Sigmoid colon (tissue), 7 donors: ENCODE data around the gene PBX3. TPM values are rescaled to one million over a fixed set of nuclear protein-coding genes. Genes with fewer than 3 reads are reported as not detected.

Experiments used
- DNase-seq: peaks from one replicate; pipeline ENCODE4 v3.0.0-alpha.2; 2019
- H3K27ac ChIP-seq, 4 donors: fragments of 200-600 bp; sonication (generic); one replicate each; pipeline ENCODE4 v1.5.1; 2016 to 2019; ENCODE audit warnings: mild to moderate bottlenecking in 1 of 4
- H3K27me3 ChIP-seq, 3 donors: fragments of 200-600 bp; sonication (generic); one replicate each; pipeline ENCODE4 v1.5.1; 2019; ENCODE audit warnings: mild to moderate bottlenecking in 1 of 3
- H3K36me3 ChIP-seq, 4 donors: fragments of 200-600 bp; sonication (generic); one replicate each; pipeline ENCODE4 v1.5.1; 2016 to 2019
- H3K4me1 ChIP-seq, 4 donors: fragments of 200-600 bp; sonication (generic); one replicate each; pipeline ENCODE4 v1.5.1; 2017 to 2019
- H3K4me3 ChIP-seq, 4 donors: fragments of 200-600 bp; sonication (generic); one replicate each; pipeline ENCODE4 v1.5.1; 2017 to 2019; ENCODE audit warnings: mild to moderate bottlenecking in 2 of 4, moderate library complexity in 1 of 4
- H3K9me3 ChIP-seq, 4 donors: fragments of 200-600 bp in 3 of 4; sonication (generic) in 3 of 4; one replicate each; pipeline versions ENCODE4 v1.5.1 to v1.6.1; 2013 to 2019
- EP300 ChIP-seq, 4 donors: sonication (generic); formaldehyde crosslinking; IDR thresholded peaks; one replicate each; pipeline ENCODE4 v1.6.1; 2017; ENCODE audit warnings: antibody characterized with exemption in 4 of 4
- POLR2A ChIP-seq, 2 donors: fragments of 450-650 bp; IDR thresholded peaks; one replicate each; pipeline ENCODE4 v1.6.1; 2016; ENCODE audit warnings: antibody characterized with exemption in 2 of 2, mild to moderate bottlenecking in 2 of 2, moderate library complexity in 2 of 2
- POLR2AphosphoS5 ChIP-seq, 4 donors: sonication (generic); formaldehyde crosslinking; IDR thresholded peaks; one replicate each; pipeline ENCODE4 v1.6.1; 2017; ENCODE audit warnings: antibody characterized with exemption in 4 of 4
- WGBS, 2 donors: extraction: QIAGEN DNeasy Blood & Tissue Kit; methylation state at CpG; one replicate each; pipeline ENCODE4 v1.1.7; 2013; 5-methylcytosine and 5-hydroxymethylcytosine counted together
- intact Hi-C: fragments of 100-400 bp; cut with DNase I; formaldehyde crosslinking; loops from one replicate; pipeline ENCODE4 v1.15.1; 2023
- polyA plus RNA-seq, 3 donors: library from polyadenylated mRNA; stranded (reverse); fragments of 200-250 nt; gene quantifications; one replicate each; pipeline ENCODE4 v1.2.3, GENCODE V29; 2013
- total RNA-seq, 4 donors: library from RNA; depleted of rRNA; stranded (reverse); fragments of >200 nt; gene quantifications; one replicate each; pipeline ENCODE4 v1.1.0, GENCODE V29; 2016
- TF ChIP-seq, protein P1 (sequence below), 4 experiments: fragments of 450-650 bp in 3 of 4; fragments of 200-600 bp in 1 of 4; IDR thresholded peaks; one replicate each; pipeline ENCODE4 v1.5.1; 2016 to 2019; ENCODE audit warnings: antibody characterized with exemption in 4 of 4, mild to moderate bottlenecking in 3 of 4, moderate library complexity in 2 of 4
- donor health status: healthy with polysubstance abuse.
- donor health status: Bipolar disorder and iron deficiency.
- donor health status: healthy.

Gene PBX3
- total and polyA plus RNA-seq, 7 donors, result 2.8 to 159 (median 90.6) TPM

GRCh38 chr9:125904155-125904851 lies 157.1 kb downstream of the PBX3 start:
- Histone ChIP-seq H3K9me3 (no peaks in the 10 kb centered on the region), H3K36me3 (no peaks in the 10 kb centered on the region), H3K4me3 (peak overlapping the region in 1 of 4 donors; percentile 3), H3K4me1 (peaks cover 0 to 81% (median 52%) of the 10 kb centered on the region in 4 donors), H3K27ac (peak overlapping the region in 3 of 4 donors; percentile 41 to 58 (median 53)), H3K27me3 (no peaks in the 10 kb centered on the region)
- WGBS, 2 donors, result 8 to 45% methylated on average over 5 of the region's 5 CpGs
- intact Hi-C loops, result no loop called here
- DNase-seq, result no peak
- TF ChIP-seq, protein P1, sequence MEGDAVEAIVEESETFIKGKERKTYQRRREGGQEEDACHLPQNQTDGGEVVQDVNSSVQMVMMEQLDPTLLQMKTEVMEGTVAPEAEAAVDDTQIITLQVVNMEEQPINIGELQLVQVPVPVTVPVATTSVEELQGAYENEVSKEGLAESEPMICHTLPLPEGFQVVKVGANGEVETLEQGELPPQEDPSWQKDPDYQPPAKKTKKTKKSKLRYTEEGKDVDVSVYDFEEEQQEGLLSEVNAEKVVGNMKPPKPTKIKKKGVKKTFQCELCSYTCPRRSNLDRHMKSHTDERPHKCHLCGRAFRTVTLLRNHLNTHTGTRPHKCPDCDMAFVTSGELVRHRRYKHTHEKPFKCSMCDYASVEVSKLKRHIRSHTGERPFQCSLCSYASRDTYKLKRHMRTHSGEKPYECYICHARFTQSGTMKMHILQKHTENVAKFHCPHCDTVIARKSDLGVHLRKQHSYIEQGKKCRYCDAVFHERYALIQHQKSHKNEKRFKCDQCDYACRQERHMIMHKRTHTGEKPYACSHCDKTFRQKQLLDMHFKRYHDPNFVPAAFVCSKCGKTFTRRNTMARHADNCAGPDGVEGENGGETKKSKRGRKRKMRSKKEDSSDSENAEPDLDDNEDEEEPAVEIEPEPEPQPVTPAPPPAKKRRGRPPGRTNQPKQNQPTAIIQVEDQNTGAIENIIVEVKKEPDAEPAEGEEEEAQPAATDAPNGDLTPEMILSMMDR (IDR thresholded peaks at IDR 0.05), result no peak
- TF ChIP-seq POLR2AphosphoS5 (IDR thresholded peaks at IDR 0.05) (peak in 1 of 4 donors; percentile 11), POLR2A (IDR thresholded peaks at IDR 0.05) (no peak)

GRCh38 chr9:125906144-125906543 lies 159.0 kb downstream of the PBX3 start:
- Histone ChIP-seq H3K36me3 (no peaks in the 10 kb centered on the region), H3K4me3 (no peak overlapping the region), H3K27ac (peak overlapping the region in 1 of 4 donors; percentile 13), H3K4me1 (peaks cover 0 to 91% (median 56%) of the 10 kb centered on the region in 4 donors), H3K27me3 (no peaks in the 10 kb centered on the region), H3K9me3 (no peaks in the 10 kb centered on the region)
- DNase-seq, result no peak
- intact Hi-C loops, result no loop called here
- TF ChIP-seq POLR2AphosphoS5 (IDR thresholded peaks at IDR 0.05) (no peak), EP300 (IDR thresholded peaks at IDR 0.05) (no peak), POLR2A (IDR thresholded peaks at IDR 0.05) (no peak)
- TF ChIP-seq, protein P1 (IDR thresholded peaks at IDR 0.05), result no peak
- WGBS, 2 donors, result 69 to 77% methylated on average over 1 of the region's 1 CpG

DNA sequence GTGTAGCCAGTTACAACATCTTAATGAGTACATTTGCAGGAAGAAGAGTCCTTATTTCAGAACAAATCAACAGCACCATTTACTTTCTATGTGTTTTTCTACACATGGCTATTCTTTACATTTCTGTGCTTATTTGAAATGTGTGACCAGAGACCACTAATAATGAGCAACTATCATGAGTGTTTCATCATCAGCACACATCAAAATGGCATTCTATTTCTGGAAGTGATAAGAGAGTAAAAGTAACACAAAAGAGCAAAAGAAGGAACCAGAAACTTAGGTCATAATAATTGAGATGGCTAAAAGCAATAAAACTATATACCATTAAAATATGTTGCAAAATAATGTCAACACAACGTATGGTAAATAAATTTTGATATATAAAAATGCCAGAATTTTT lies 159.7 kb downstream of the PBX3 start:
- Histone ChIP-seq H3K9me3 (no peaks in the 10 kb centered on the region), H3K4me1 (peaks cover 0 to 95% (median 57%) of the 10 kb centered on the region in 4 donors), H3K36me3 (no peaks in the 10 kb centered on the region), H3K4me3 (no peak overlapping the region), H3K27me3 (no peaks in the 10 kb centered on the region), H3K27ac (no peak overlapping the region)
- TF ChIP-seq POLR2AphosphoS5 (IDR thresholded peaks at IDR 0.05), result no peak
- no peak for TF ChIP-seq POLR2A (IDR thresholded peaks at IDR 0.05)
- TF ChIP-seq, protein P1 (IDR thresholded peaks at IDR 0.05), result no peak
- TF ChIP-seq EP300 (IDR thresholded peaks at IDR 0.05), result no peak
- no peak for DNase-seq
- WGBS, 2 donors, result 75 to 90% methylated on average over 1 of the region's 1 CpG
- intact Hi-C loops, result no loop called here

DNA sequence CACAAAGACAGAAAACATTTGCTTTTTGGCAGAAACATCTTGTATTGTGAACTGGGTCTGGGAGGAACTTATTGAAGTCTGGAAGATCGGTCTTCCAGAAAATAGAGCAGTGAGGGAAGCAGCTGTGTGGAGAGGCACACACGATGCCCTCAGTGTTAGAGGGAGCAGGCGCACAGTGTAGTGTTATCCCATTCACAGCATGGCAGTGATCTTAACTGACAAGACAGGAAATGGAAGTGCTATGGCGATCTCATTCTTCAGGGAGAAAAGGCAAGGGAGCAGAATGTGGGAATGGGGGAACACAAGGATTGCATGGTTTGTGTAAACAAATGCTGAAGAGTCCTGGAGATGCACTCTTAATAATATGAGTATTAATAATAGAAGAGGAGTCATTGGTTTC lies 161.0 kb downstream of the PBX3 start:
- Histone ChIP-seq H3K9me3 (no peaks in the 10 kb centered on the region), H3K27me3 (no peaks in the 10 kb centered on the region), H3K4me1 (peaks cover 0 to 95% (median 57%) of the 10 kb centered on the region in 4 donors), H3K36me3 (no peaks in the 10 kb centered on the region), H3K4me3 (no peak overlapping the region), H3K27ac (no peak overlapping the region)
- TF ChIP-seq POLR2A (IDR thresholded peaks at IDR 0.05) (no peak), EP300 (IDR thresholded peaks at IDR 0.05) (no peak), POLR2AphosphoS5 (IDR thresholded peaks at IDR 0.05) (no peak)
- TF ChIP-seq, protein P1 (IDR thresholded peaks at IDR 0.05), result no peak
- intact Hi-C loops, result no loop called here
- no peak for DNase-seq
- 93 to 95% methylated on average over 4 of the region's 4 CpGs for WGBS, 2 donors
